Caco-2 (cell line): Measurements from ENCODE around the gene PERCC1. TPM values are rescaled to one million over a fixed set of nuclear protein-coding genes. Genes with fewer than 3 reads are reported as not detected.

Experiments
- BruUV-seq: library from RNA; stranded (reverse); fragments of 400-500 nt; replicated peaks from 2 replicates; lab custom pipeline; 2021; lab: Mats Ljungman, UMichigan
- CTCF ChIA-PET: fragments of 300-600 bp; sonication (Branson Sonifier 250); formaldehyde crosslinking; loops from one replicate; lab custom pipeline; 2022; ENCODE audit warnings: antibody characterized with exemption; lab: Charles Lee
- POLR2A ChIA-PET: fragments of 300-600 bp; sonication (Branson Sonifier 250); formaldehyde crosslinking; loops from one replicate; lab custom pipeline; 2022; ENCODE audit warnings: antibody characterized with exemption; lab: Charles Lee
- DNase-seq, 2 experiments: peaks; one replicate each; pipeline versions ENCODE4 v3.0.0 to v3.0.0-alpha.2; 2020 to 2022
- H3K27me3 ChIP-seq: replicated peaks from 2 replicates; pipeline ENCODE4 v1.6.0; 2011; ENCODE audit warnings: low read length; ENCODE audit not compliant: control insufficient read depth, insufficient read depth
- H3K36me3 ChIP-seq: 2 replicates; pipeline ENCODE4 v1.5.1; 2011; ENCODE audit warnings: low read length; ENCODE audit not compliant: control insufficient read depth, insufficient read depth
- H3K4me1 ChIP-seq: fragments of 250-450 bp; sonication (Bioruptor Pico); 2 replicates; pipeline ENCODE4 v1.5.1; 2020; ENCODE audit warnings: mild to moderate bottlenecking
- H3K4me3 ChIP-seq: 2 replicates; pipeline ENCODE4 v1.5.1; 2011; ENCODE audit warnings: low read depth, mild to moderate bottlenecking, control low read depth, low read length
- H3K9me3 ChIP-seq: fragments of 250-450 bp; sonication (Bioruptor Pico); 2 replicates; pipeline ENCODE4 v1.5.1; 2020; ENCODE audit warnings: mild to moderate bottlenecking, moderate library complexity
- H3K27ac Mint-ChIP-seq: one replicate; pipeline ENCODE4 v1.8.0; 2022; ENCODE audit warnings: mixed read lengths; ENCODE audit not compliant: unreplicated experiment
- H3K27me3 Mint-ChIP-seq: one replicate; pipeline ENCODE4 v1.8.0; 2022; ENCODE audit warnings: mixed read lengths; ENCODE audit not compliant: insufficient read depth, unreplicated experiment
- H3K36me3 Mint-ChIP-seq: one replicate; pipeline ENCODE4 v1.8.0; 2022; ENCODE audit warnings: mild to moderate bottlenecking, mixed read lengths; ENCODE audit not compliant: insufficient read depth, unreplicated experiment
- H3K4me1 Mint-ChIP-seq: one replicate; pipeline ENCODE4 v1.8.0; 2022; ENCODE audit warnings: low read depth, mixed read lengths; ENCODE audit not compliant: unreplicated experiment
- H3K4me3 Mint-ChIP-seq: one replicate; pipeline ENCODE4 v1.8.0; 2022; ENCODE audit warnings: mild to moderate bottlenecking, moderate library complexity, mixed read lengths; ENCODE audit not compliant: unreplicated experiment
- H3K9me3 Mint-ChIP-seq: one replicate; pipeline ENCODE4 v1.8.0; 2022; ENCODE audit warnings: mixed read lengths; ENCODE audit not compliant: unreplicated experiment
- CTCF ChIP-seq, 2 experiments: fragments of 200-600 bp in 1 of 2; IDR thresholded peaks; 1 replicate in 1 of 2; 2 replicates in 1 of 2; pipeline versions ENCODE4 v1.5.1 to v1.8.0; 2011 to 2022; ENCODE audit warnings: antibody characterized with exemption in 1 of 2, control low read depth in 1 of 2, inconsistent platforms in 1 of 2, low read depth in 1 of 2, low read length in 1 of 2, mild to moderate bottlenecking in 1 of 2, moderate library complexity in 1 of 2; ENCODE audit not compliant: insufficient read depth in 1 of 2, severe bottlenecking in 1 of 2, unreplicated experiment in 1 of 2
- intact Hi-C: fragments of 100-400 bp; cut with micrococcal nuclease; formaldehyde crosslinking; loops from one replicate; pipeline ENCODE4 v1.10.0; 2022; ENCODE audit not compliant: unreplicated experiment
- total RNA-seq: library from RNA; stranded (reverse); gene quantifications from 2 replicates; pipeline ENCODE4 v1.2.3, GENCODE V29; 2022

The PERCC1 gene
- total RNA-seq, 1 experiment from 2014 or later: 2.1 TPM

- Mint-ChIP-seq H3K4me1 (no peaks in the 10 kb centered on the region), H3K27me3 (no peaks in the 10 kb centered on the region), H3K36me3 (peaks cover 19% of the 10 kb centered on the region), H3K27ac (no peak overlapping the region), H3K9me3 (no peaks in the 10 kb centered on the region), H3K4me3 (no peak overlapping the region)
- Histone ChIP-seq H3K27me3 (no peaks in the 10 kb centered on the region), H3K4me3 (no peak overlapping the region), H3K36me3 (no peaks in the 10 kb centered on the region), H3K9me3 (no peaks in the 10 kb centered on the region), H3K4me1 (no peaks in the 10 kb centered on the region)
- intact Hi-C loops: no loop called here
- CTCF ChIA-PET: no interaction called here
- TF ChIP-seq CTCF (IDR thresholded peaks at IDR 0.05; ENCODE audit: insufficient read depth in 1 of 2, low read depth in 1 of 2, low read length in 1 of 2, severe bottlenecking in 1 of 2, unreplicated experiment in 1 of 2): no peak
- BruUV-seq: no TSS peak
- DNase-seq: no peak
- POLR2A ChIA-PET: no interaction called here
These were observed 40.6 kb upstream of the PERCC1 start for GRCh38 chr16:1390239-1390779.

- no peak for DNase-seq
- intact Hi-C loops: no loop called here
- ChIA-PET POLR2A (no interaction called here), CTCF (no interaction called here)
- no peak overlapping the region for H3K4me3 Mint-ChIP-seq
- Histone ChIP-seq H3K4me3 (no peak overlapping the region), H3K36me3 (no peaks in the 10 kb centered on the region), H3K9me3 (no peaks in the 10 kb centered on the region), H3K27me3 (no peaks in the 10 kb centered on the region), H3K4me1 (no peaks in the 10 kb centered on the region)
- TF ChIP-seq CTCF (IDR thresholded peaks at IDR 0.05; ENCODE audit: insufficient read depth in 1 of 2, low read depth in 1 of 2, low read length in 1 of 2, severe bottlenecking in 1 of 2, unreplicated experiment in 1 of 2): no peak
- no TSS peak for BruUV-seq
- peaks cover 11% of the 10 kb centered on the region for H3K36me3 Mint-ChIP-seq
- H3K4me1 Mint-ChIP-seq: no peaks in the 10 kb centered on the region
- H3K27me3 Mint-ChIP-seq: no peaks in the 10 kb centered on the region
- H3K27ac Mint-ChIP-seq: no peak overlapping the region
- no peaks in the 10 kb centered on the region for H3K9me3 Mint-ChIP-seq
These were observed 38.1 kb upstream of the PERCC1 start for GRCh38 chr16:1392826-1393225.

GRCh38 chr16:1393613-1394176, 37.2 kb upstream of the PERCC1 start:
- Mint-ChIP-seq H3K27me3 (no peaks in the 10 kb centered on the region), H3K27ac (no peak overlapping the region), H3K4me3 (no peak overlapping the region), H3K36me3 (peaks cover 11% of the 10 kb centered on the region), H3K4me1 (no peaks in the 10 kb centered on the region), H3K9me3 (no peaks in the 10 kb centered on the region)
- Histone ChIP-seq H3K9me3 (no peaks in the 10 kb centered on the region), H3K36me3 (no peaks in the 10 kb centered on the region), H3K4me1 (no peaks in the 10 kb centered on the region), H3K27me3 (no peaks in the 10 kb centered on the region), H3K4me3 (no peak overlapping the region)
- ChIA-PET POLR2A (no interaction called here), CTCF (no interaction called here)
- BruUV-seq: no TSS peak
- intact Hi-C loops: no loop called here
- DNase-seq: no peak
- no peak for TF ChIP-seq CTCF (IDR thresholded peaks at IDR 0.05; ENCODE audit: insufficient read depth in 1 of 2, low read depth in 1 of 2, low read length in 1 of 2, severe bottlenecking in 1 of 2, unreplicated experiment in 1 of 2)
